Measurements from ENCODE around the gene AP1S1.

The AP1S1 gene

GRCh38 chr7:101140746-101141382, 13.4 kb upstream of the AP1S1 start:
- peaks cover 90% of the 10 kb centered on the region for H3K27me3 ChIP-seq (ENCODE audit: insufficient read depth, low read depth, severe bottlenecking)
- no peak overlapping the region for H3K27ac ChIP-seq
- no peak overlapping the region for H3K4me3 ChIP-seq (ENCODE audit: low read depth, low read length)
- TF ChIP-seq CTCF (IDR thresholded peaks at IDR 0.05; ENCODE audit: low read depth, low read length): no peak
- no peaks in the 10 kb centered on the region for H3K9me3 ChIP-seq (ENCODE audit: severe bottlenecking)
- no peaks in the 10 kb centered on the region for H3K36me3 ChIP-seq
- no peak for DNase-seq

DNA sequence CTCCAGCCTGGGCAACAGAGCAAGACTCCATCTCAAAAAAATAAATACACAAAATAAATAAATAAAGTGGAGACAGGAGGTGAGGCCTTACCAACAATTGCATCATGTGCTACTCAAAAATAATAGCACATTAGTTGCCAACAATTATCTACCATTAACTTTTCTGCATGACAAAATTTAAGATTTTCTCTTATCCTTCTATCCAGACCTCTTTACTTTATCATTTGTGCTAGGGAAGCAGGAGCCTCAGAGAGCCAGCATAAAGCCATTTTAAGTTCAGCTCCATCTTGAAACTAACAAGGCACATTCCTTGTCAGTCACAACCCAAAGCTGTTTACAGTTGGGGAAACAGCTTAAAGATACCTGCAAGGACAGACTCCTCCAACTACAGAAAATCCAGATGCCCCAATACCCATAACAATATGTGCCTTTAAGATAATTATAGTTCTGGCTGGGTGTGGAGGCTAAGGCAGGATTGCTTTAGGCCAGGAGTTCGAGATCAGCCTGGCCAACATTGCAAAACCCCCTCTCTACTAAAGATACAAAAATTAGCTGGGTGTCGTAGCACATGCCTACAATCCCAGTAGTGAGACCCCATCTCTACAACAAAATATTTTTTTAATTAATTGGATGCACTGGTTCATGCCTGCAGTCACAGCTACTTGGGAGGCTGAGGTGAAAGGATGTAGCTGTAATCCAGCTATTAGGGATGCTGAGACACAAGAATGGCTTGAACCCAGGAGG, 2.2 kb upstream of the AP1S1 start:
- Histone ChIP-seq H3K27ac (no peak overlapping the region), H3K27me3 (ENCODE audit: insufficient read depth, low read depth, severe bottlenecking) (peaks cover 75% of the 10 kb centered on the region), H3K36me3 (no peaks in the 10 kb centered on the region), H3K9me3 (ENCODE audit: severe bottlenecking) (peaks cover 5% of the 10 kb centered on the region), H3K4me3 (ENCODE audit: low read depth, low read length) (no peak overlapping the region)
- no peak for DNase-seq
- TF ChIP-seq CTCF (IDR thresholded peaks at IDR 0.05; ENCODE audit: low read depth, low read length): no peak

GRCh38 chr7:101154693-101155102, 422 bp downstream of the AP1S1 start:
- peaks cover 5% of the 10 kb centered on the region for H3K9me3 ChIP-seq (ENCODE audit: severe bottlenecking)
- peak overlapping the region; percentile 47 for H3K4me3 ChIP-seq (ENCODE audit: low read depth, low read length)
- H3K36me3 ChIP-seq: no peaks in the 10 kb centered on the region
- no peak overlapping the region for H3K27ac ChIP-seq
- H3K27me3 ChIP-seq (ENCODE audit: insufficient read depth, low read depth, severe bottlenecking): peaks cover 73% of the 10 kb centered on the region
- DNase-seq: no peak
- no peak for TF ChIP-seq CTCF (IDR thresholded peaks at IDR 0.05; ENCODE audit: low read depth, low read length)

- H3K4me3 ChIP-seq (ENCODE audit: low read depth, low read length): peak overlapping the region; percentile 47; the same call in 1 of the 2 replicates
- H3K9me3 ChIP-seq (ENCODE audit: severe bottlenecking): peaks cover 5% of the 10 kb centered on the region
- no peak overlapping the region for H3K27ac ChIP-seq
- H3K36me3 ChIP-seq: no peaks in the 10 kb centered on the region
- no peak for DNase-seq
- TF ChIP-seq CTCF (IDR thresholded peaks at IDR 0.05; ENCODE audit: low read depth, low read length): no peak
- peaks cover 72% of the 10 kb centered on the region for H3K27me3 ChIP-seq (ENCODE audit: insufficient read depth, low read depth, severe bottlenecking)
These were observed 1.0 kb downstream of the AP1S1 start for GRCh38 chr7:101155303-101155702.

DNA sequence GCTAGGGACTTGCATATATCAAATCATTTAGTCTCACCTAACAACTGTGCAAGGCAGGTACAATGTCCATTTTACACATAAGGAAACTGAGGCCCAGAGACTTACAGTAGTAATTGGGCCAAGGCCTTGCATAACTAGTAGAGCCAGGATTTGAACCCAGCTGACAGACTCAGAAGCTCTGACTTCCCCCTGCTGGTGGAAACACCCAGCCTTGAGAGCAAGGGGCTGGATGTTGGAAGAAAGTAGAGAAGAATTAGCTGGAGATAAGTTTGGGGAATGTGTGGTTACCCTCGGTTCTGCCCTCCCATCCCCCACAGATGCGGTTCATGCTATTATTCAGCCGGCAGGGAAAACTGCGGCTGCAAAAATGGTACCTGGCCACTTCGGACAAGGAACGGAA, 2.0 kb downstream of the AP1S1 start:
- 0 out of 2 replicates have a peak, but pooled peaks have one; percentile 16 for TF ChIP-seq CTCF (IDR thresholded peaks at IDR 0.05; ENCODE audit: low read depth, low read length)
- peaks cover 75% of the 10 kb centered on the region for H3K27me3 ChIP-seq (ENCODE audit: insufficient read depth, low read depth, severe bottlenecking)
- peaks cover 5% of the 10 kb centered on the region for H3K9me3 ChIP-seq (ENCODE audit: severe bottlenecking)
- no peak overlapping the region for H3K4me3 ChIP-seq (ENCODE audit: low read depth, low read length)
- no peaks in the 10 kb centered on the region for H3K36me3 ChIP-seq
- no peak for DNase-seq
- H3K27ac ChIP-seq: no peak overlapping the region
